8988T (cell line): ENCODE results near the gene POP5.
"Not testable (repeated sequence)": the region's sequence is repeated elsewhere in the genome, so short reads cannot be mapped to it uniquely, and the experiment has no call there.

ENCODE experiments used
- DNase-seq: peaks from one replicate; pipeline ENCODE4 v3.0.0; 2011

The POP5 gene

DNA sequence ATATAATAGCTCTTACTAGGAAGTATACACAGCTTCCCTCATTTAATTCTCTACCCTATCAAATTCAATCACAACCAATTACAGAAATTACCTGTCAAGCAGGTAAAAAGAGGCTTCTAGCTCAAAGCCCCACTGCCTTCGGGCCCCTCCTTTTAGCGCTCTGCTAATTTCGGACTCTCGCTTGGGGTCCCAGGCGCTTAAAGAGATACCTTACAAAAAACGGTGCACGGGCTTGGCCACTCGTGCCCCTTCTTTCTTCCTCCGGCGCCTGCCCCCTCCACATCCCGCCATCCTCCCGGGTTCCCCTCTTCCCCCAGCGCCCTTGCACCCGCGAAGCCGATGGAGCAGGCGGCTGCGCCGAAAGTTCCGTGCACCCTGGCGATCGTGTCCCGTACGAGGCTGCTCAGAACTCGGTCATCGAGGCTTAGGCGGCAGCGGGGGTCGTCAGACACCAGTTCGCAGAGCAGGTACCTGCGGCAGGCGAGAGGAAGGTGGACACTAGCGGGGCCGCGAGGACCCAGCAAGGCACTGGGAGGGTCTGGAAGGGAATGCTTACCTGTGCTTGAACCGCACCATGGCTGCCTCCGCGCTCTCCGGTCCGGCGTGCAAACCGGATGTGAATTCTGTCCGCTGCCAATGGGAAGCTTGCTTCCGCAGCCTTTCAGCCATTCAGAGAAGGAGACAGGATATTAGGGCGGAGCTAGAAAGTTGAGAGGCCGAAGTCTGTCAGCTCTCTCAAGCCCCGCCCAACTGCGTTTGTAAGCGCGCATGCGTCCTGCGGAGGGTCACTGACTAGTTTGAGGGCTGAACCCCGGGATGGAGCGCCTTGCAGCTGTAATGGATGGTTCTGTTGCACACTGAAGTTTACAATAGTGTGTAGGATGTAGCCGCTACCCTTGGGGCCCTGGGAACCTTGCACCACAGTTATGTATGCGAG, at the start of gene POP5:
Gene POP5 (minus strand): TSS at position 616 of the 937 bp plus-strand sequence. CDS start 40 bp downstream, at position 576.
- DNase-seq, result peak; percentile 63

DNA sequence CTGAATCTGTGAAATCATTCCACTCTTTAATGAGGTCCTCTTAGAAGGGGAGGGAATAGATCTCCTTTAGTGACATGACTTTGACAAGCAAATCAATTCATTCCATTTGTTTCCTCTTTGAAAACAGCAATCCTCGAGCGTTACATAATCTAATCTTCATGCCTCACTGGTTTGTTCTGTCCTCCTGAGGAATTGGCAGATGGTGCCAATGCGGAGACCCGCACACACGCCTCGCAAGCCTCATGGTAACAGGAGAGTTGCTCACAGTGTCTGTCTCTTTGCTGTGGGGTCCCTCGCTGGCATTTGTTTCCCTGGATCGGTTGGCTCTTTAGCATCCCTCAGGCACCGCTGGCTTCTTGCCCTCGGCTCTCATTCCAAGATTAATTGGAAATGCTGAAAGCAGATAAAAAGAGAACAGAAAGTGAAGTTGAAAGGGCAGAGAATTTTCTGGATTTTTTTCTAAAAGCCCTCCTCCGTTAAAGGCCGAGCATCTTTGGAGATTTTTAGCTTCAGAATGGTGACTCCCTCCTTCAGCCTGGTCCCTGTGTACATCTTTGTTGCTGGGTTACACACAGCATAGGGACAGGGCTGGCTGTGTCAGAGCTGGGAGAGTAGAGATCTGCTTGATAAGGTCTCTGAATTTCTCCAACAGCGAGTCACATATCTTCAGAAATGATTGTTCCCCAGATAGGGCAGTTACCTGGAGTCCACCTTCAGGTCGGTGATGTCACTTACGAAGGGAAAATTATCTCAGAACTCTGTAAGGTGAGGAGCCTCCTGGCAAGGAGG, 49.1 kb upstream of the POP5 start:
- no peak for DNase-seq

DNA sequence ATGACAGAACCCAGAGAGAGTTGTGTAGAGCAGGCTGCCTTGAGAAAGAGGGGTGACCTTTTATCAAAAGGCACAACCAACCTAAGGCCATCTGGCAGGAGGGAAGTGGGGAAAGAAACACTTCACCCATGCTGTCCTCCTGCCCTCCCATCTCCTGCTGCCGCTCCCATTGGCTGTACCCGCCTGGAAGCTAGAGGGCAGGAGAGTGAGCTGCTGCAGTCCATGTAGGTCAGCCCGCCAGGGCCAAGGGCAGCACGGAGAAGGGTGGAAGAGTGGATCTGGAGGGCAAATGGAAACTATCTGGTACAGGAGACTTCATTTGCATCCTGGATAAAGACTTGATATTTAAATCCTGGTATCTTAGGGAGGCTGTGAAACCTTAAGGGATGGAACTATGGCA, 47.7 kb upstream of the POP5 start:
- no peak for DNase-seq

- DNase-seq, result no peak
Measured at GRCh38 chr12:120625557-120626419, 44.6 kb upstream of the POP5 start.

- DNase-seq, result no peak
Measured at GRCh38 chr12:120620624-120621023, 39.4 kb upstream of the POP5 start.

DNA sequence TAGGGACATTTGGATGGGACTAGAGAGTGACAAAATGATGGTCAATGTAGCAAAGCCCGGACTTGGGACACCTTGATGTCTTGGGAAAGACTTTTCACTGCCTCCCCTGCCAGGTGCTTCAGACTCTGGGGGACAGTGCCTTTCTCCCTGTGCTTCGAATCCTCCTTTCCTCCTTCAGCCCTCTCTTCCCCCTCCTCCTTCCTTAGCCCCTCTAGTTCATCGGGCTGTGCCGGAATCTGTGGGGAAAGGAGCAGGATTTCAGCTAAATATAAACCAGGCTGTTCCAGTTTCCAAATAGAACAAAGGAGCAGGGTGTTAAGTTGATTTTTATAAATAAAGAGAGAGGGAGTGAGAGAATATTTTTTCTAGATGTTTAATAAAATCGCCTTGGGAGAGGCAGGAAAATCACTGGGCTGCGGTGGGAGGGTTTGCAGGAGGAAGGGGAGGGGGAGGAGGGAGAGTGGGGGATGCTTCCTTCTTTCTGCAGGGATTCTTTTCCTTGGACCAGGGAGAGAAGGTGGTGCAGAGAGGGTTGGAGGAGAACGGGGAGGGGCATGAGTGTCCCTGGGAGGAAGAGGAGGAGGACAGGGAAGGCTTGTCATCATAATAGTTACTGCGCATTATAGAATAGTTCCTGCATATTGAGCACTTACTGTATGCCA, 37.9 kb upstream of the POP5 start:
- DNase-seq, result no peak

DNA sequence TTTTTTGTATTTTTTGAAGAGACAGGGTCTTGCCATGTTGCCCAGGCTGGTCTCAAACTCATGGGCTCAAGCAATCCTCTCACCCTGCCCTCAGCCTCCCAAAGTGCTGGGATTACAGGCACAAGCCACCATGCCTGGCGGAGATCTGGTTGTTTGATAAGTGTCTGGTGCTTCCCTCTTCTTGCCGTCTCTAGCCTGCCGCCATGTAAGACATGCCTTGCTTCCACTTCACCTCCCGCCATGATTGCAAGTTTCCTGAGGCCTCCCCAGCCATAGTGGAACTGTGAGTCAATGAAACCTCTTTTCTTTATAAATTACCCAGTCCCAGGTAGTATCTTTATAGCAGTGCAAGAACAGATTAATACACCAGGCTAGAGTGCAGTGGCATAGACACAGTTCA, 36.6 kb upstream of the POP5 start:
- DNase-seq, result not testable (repeated sequence)

GRCh38 chr12:120617193-120617592, 36.0 kb upstream of the POP5 start:
- DNase-seq, result not testable (repeated sequence)

- no peak for DNase-seq
Measured at GRCh38 chr12:120614848-120615247, 33.6 kb upstream of the POP5 start.

- not testable (repeated sequence) for DNase-seq
Measured at GRCh38 chr12:120611534-120611933, 30.3 kb upstream of the POP5 start.

- DNase-seq, result no peak
Measured at GRCh38 chr12:120610560-120610959, 29.4 kb upstream of the POP5 start.

GRCh38 chr12:120602416-120602815, 21.2 kb upstream of the POP5 start:
- DNase-seq, result not testable (repeated sequence)

GRCh38 chr12:120599672-120600552, 18.7 kb upstream of the POP5 start:
- no peak for DNase-seq

DNA sequence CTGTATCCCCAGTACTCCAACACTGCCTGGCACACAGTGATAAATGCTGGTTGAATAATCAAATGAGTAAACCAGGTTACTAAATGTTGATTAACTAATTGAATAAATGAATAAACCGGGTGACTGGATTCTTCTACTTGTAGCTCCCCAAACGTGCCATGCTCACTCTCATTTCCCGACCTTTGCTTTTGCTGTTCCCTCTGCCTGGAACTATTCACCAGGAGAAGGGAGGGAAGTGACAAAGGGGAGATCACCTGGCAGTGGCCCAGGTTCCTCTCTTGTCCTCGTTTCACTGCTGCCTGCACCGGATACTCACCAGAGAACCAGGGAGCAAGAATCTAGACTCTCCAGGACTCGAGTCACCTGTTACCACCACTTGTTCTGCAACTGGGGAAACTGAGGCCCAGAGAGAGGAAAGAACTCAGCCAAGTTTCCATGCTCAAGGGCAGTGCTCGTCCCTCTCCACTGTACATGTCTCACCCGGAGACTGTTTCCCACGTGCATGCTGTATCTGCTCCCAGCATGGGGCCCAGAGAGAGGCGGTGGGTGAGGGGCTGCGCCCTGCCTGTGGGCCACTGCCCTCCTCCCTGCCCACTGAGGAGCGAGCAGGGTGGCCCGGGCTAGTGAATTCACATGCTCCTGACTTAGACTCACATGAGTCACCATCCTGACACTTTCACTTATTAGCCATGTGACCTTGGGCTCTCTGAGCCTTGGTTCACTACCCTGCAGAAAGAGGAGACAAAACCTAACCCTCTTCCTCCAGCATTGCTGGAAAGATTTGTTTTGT, 17.7 kb upstream of the POP5 start:
- DNase-seq, result no peak

GRCh38 chr12:120597861-120598260, 16.7 kb upstream of the POP5 start:
- no peak for DNase-seq

GRCh38 chr12:120596901-120597300, 15.7 kb upstream of the POP5 start:
- no peak for DNase-seq

DNA sequence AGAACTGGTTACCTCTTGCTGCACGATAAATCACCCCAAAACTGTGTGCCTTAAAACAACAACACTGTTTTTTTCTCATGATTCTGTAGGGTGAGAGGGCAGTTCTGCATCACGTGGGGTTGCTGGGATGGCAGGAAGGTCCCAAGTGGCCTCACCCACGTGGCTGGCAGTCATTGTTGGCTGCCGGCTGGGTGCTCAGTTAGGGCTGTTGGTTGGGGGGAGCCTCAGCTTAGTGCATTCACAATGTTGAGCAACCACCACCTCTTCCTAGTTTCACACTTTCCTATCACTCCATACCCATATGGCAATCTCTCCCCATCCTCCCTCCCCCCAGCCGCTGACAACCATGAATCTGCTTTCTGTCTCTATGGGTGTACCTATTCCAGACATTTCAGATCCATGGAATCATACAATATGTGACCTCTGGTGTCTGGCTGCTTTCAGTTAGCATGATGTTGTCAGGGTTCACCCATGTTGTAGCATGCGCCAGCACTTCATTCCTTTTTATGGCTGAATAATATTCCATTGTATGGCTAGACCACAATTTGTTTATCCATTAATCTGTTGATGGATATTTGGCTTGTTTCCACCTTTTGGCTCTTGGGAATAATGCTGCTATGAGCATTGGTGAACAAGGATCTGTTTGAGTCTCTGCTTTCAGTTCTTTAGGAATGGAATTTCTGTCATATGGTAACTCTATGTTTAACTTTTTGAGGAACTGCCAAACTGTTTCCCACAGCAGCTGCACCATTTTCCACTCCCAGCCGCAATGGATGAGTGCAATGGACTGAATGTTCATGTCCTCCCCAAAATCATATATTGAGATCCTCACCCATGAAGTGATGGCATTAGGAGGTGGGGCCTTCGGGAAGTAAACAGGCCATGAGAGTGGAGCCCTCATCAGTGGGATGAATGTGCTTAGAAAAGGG, 11.2 kb upstream of the POP5 start:
- DNase-seq, result no peak

GRCh38 chr12:120590741-120591407, 9.7 kb upstream of the POP5 start:
- no peak for DNase-seq
